Karpas-422 (cell line): ENCODE data around the gene CYTH4. TPM values are rescaled to one million over a fixed set of nuclear protein-coding genes. Genes with fewer than 3 reads are reported as not detected.
A peak's percentile ranks its signal among the peaks of the same experiment; 100 is the strongest.

Experiments used
- DNase-seq: peaks from one replicate; pipeline ENCODE4 v3.0.0-alpha.2; 2015
- H2AFZ ChIP-seq: fragments of 200-600 bp; sonication (generic); 2 replicates; pipeline ENCODE4 v1.6.1; 2014; ENCODE audit warnings: antibody characterized with exemption, low read length, mixed read lengths
- H3K27ac ChIP-seq: fragments of 200-600 bp; sonication (generic); 2 replicates; pipeline ENCODE4 v1.5.1; 2014; ENCODE audit warnings: mild to moderate bottlenecking, low read length, moderate library complexity
- H3K27me3 ChIP-seq: fragments of 200-600 bp; sonication (generic); 2 replicates; pipeline ENCODE4 v1.6.1; 2014; ENCODE audit warnings: low read length, mixed read lengths
- H3K36me3 ChIP-seq: fragments of 200-600 bp; sonication (generic); 2 replicates; pipeline ENCODE4 v1.6.1; 2014; ENCODE audit warnings: low read length, mixed read lengths; ENCODE audit not compliant: insufficient read depth
- H3K4me1 ChIP-seq: fragments of 200-600 bp; sonication (generic); 2 replicates; pipeline ENCODE4 v1.6.1; 2014; ENCODE audit warnings: mild to moderate bottlenecking, low read length, mixed read lengths
- H3K4me2 ChIP-seq: fragments of 200-600 bp; sonication (generic); 2 replicates; pipeline ENCODE4 v1.6.1; 2014; ENCODE audit warnings: low read length, low read depth, mild to moderate bottlenecking; ENCODE audit not compliant: poor library complexity, severe bottlenecking
- H3K4me3 ChIP-seq: fragments of 200-600 bp; sonication (generic); 2 replicates; pipeline ENCODE4 v1.5.1; 2014; ENCODE audit warnings: mild to moderate bottlenecking, antibody characterized with exemption, low read length, mixed read lengths
- H3K79me2 ChIP-seq: fragments of 200-600 bp; sonication (generic); 2 replicates; pipeline ENCODE4 v1.6.1; 2014; ENCODE audit warnings: mild to moderate bottlenecking, low read length, mixed read lengths
- H3K9ac ChIP-seq: fragments of 200-600 bp; sonication (generic); 2 replicates; pipeline ENCODE4 v1.6.0; 2014; ENCODE audit warnings: low read length
- H3K9me2 ChIP-seq: fragments of 200-600 bp; sonication (generic), shearing (Covaris generic); replicated peaks from 2 replicates; pipeline ENCODE4 v1.6.0; 2014; ENCODE audit warnings: mild to moderate bottlenecking, low read length, moderate library complexity; ENCODE audit not compliant: insufficient read depth
- H3K9me3 ChIP-seq: fragments of 300-700, 200-600 bp; sonication (generic); 2 replicates; pipeline ENCODE4 v1.6.1; 2014; ENCODE audit warnings: low read length, mixed read lengths
- H4K20me1 ChIP-seq: fragments of 200-600 bp; sonication (generic); 2 replicates; pipeline ENCODE4 v1.6.1; 2014; ENCODE audit warnings: mild to moderate bottlenecking, antibody characterized with exemption, low read length, low read depth; ENCODE audit not compliant: insufficient read depth
- total RNA-seq: library from RNA; depleted of rRNA; stranded (reverse); fragments of >200 nt; shearing (Covaris generic); gene quantifications from 2 replicates; pipeline ENCODE4 v1.2.3, GENCODE V29; 2014; ENCODE audit warnings: low replicate concordance

CYTH4 gene
- total RNA-seq, 1 experiment from 2014 or later = 12.6 TPM

DNA sequence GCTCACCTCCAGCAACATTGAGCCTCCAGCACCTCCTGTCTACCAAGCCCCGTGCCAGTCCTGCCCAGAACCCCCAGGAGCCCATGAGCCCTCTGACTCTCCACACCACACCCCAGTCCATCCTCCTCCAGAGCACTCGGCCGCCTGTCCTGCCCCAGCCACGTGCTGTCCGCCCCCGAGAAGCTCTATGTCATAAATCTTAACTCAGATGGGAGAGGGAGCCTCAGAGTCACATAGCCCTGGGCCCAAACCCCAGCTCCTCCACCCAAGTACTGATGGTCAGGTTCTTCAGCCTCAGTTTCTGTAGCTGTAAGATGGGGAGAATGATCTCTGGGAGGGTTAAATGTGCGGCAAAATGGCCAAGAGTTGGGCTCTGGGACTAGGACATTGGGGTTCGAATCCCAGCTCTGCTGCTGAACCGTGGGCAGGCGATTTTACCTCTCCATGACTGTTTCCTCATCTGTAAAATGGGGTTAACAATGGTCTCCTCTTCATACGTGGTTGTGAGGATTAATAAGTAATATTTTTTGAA, 27.8 kb downstream of the CYTH4 start:
- H3K79me2 ChIP-seq = no peaks in the 10 kb centered on the region
- H3K9me2 ChIP-seq = no peaks in the 10 kb centered on the region
- H3K36me3 ChIP-seq = no peaks in the 10 kb centered on the region
- H3K27me3 ChIP-seq = no peaks in the 10 kb centered on the region
- H3K4me2 ChIP-seq = no peak overlapping the region
- no peak overlapping the region for H2AFZ ChIP-seq
- H4K20me1 ChIP-seq = no peaks in the 10 kb centered on the region
- H3K4me1 ChIP-seq = peaks cover 19% of the 10 kb centered on the region; the same call in 1 of the 2 replicates
- H3K27ac ChIP-seq = no peak overlapping the region
- H3K4me3 ChIP-seq = no peak overlapping the region
- no peaks in the 10 kb centered on the region for H3K9me3 ChIP-seq
- H3K9ac ChIP-seq = no peak overlapping the region
- DNase-seq = no peak

DNA sequence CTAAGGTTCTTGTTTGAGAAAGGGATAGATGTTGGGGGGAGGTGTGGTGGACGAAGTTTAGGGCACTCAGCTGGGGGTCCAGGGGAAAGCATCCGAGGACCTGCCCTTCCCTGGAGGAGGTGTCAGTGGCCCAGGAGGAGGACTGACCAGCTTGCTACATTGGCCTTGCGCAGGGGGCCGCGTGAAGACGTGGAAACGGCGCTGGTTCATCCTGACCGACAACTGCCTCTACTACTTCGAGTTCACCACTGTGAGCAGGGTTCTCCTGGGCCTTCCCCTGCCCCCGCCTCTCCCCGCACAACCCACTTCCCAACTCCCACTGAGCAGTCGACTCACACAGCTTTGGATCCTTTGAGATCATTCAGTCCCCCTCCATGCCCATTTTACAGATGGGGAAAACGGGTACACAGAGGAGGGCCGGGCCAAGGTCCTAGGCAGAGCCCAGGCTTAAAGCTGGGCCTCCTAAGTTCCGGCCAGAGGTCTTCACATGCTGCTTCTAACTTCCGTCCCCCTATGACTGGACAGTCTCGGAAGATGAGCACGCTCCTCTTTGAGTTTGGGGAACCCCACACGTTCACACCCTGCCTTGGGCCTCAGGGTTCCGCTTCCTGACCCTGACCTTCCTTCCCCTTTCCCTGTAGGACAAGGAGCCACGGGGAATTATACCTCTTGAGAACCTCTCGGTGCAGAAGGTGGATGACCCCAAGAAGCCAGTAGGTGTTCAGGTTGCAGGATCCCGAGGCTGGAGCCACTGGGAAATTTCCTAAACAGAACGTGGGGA, 28.7 kb downstream of the CYTH4 start:
- Histone ChIP-seq H3K79me2 (no peaks in the 10 kb centered on the region), H3K9me3 (no peaks in the 10 kb centered on the region), H3K27me3 (no peaks in the 10 kb centered on the region), H2AFZ (no peak overlapping the region), H4K20me1 (no peaks in the 10 kb centered on the region), H3K9me2 (no peaks in the 10 kb centered on the region), H3K4me2 (no peak overlapping the region), H3K27ac (no peak overlapping the region), H3K4me3 (no peak overlapping the region), H3K9ac (no peak overlapping the region), H3K4me1 (peaks cover 19% of the 10 kb centered on the region; the same call in 1 of the 2 replicates), H3K36me3 (no peaks in the 10 kb centered on the region)
- DNase-seq = no peak

DNA sequence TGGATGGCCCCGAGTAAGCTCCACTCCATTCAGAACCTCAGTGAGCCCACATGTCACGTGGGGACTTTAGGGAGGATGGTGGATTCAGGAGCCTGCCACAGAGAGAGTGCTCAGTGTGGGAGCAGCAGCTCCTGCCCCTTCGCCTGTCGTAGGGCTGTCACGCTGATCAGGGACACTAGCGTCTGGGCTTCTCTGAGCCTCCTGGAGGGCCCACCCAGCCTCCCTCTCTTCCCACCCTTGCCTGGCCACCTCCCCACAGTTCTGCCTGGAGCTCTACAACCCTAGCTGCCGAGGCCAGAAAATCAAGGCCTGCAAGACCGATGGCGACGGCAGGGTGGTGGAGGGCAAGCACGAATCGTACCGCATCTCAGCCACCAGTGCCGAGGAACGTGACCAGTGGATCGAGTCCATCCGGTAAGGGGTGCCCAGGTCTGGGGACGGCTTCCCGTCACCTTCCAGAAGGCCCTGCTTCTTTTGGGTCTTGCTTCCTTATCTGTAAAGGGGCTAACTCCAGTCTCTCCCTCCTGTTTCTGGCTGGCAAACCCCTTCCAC, 29.5 kb downstream of the CYTH4 start:
- Histone ChIP-seq H2AFZ (no peak overlapping the region), H3K9me2 (no peaks in the 10 kb centered on the region), H3K4me1 (peaks cover 17% of the 10 kb centered on the region; the same call in 1 of the 2 replicates), H4K20me1 (no peaks in the 10 kb centered on the region), H3K9me3 (no peaks in the 10 kb centered on the region), H3K27ac (no peak overlapping the region), H3K9ac (no peak overlapping the region), H3K79me2 (no peaks in the 10 kb centered on the region), H3K27me3 (no peaks in the 10 kb centered on the region), H3K36me3 (no peaks in the 10 kb centered on the region), H3K4me3 (no peak overlapping the region), H3K4me2 (no peak overlapping the region)
- DNase-seq = no peak

DNA sequence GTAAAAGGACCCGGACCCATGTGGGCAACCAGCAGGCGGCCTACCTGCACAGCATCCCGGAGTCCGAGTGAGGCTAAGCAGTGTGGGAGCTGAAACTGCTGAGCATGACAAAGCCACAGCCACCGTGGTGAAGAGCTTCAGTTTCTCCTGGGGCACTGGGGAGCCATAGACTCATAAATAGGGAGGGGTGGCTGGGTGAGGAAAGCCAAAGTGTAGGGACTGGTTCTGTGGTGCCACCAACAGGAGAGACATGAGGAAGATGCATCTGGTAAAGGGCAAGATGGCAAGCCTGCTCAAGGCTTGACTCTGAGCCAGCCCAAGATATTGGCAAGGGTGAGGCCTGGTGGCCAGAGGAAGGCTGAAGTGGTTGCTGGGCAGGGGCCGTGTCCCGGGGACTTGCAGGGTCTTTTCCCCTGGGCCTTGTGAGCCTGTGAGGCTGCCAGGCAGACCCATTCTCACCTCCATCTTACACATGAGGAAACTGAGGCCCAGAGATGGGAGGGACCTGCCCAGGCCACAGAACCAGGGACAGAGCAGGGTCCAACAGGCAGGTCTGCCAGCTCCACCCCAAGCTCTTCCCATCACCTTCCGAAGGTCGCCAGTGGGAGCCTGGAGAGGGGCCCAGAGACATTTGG, 30.4 kb downstream of the CYTH4 start:
- H3K79me2 ChIP-seq = no peaks in the 10 kb centered on the region
- H3K4me3 ChIP-seq = no peak overlapping the region
- no peaks in the 10 kb centered on the region for H3K36me3 ChIP-seq
- H4K20me1 ChIP-seq = no peaks in the 10 kb centered on the region
- H3K27ac ChIP-seq = no peak overlapping the region
- H3K9ac ChIP-seq = no peak overlapping the region
- H3K27me3 ChIP-seq = no peaks in the 10 kb centered on the region
- H3K9me2 ChIP-seq = no peaks in the 10 kb centered on the region
- no peak overlapping the region for H3K4me2 ChIP-seq
- peaks cover 10% of the 10 kb centered on the region; the same call in 1 of the 2 replicates for H3K4me1 ChIP-seq
- H2AFZ ChIP-seq = no peak overlapping the region
- no peaks in the 10 kb centered on the region for H3K9me3 ChIP-seq
- no peak for DNase-seq

DNA sequence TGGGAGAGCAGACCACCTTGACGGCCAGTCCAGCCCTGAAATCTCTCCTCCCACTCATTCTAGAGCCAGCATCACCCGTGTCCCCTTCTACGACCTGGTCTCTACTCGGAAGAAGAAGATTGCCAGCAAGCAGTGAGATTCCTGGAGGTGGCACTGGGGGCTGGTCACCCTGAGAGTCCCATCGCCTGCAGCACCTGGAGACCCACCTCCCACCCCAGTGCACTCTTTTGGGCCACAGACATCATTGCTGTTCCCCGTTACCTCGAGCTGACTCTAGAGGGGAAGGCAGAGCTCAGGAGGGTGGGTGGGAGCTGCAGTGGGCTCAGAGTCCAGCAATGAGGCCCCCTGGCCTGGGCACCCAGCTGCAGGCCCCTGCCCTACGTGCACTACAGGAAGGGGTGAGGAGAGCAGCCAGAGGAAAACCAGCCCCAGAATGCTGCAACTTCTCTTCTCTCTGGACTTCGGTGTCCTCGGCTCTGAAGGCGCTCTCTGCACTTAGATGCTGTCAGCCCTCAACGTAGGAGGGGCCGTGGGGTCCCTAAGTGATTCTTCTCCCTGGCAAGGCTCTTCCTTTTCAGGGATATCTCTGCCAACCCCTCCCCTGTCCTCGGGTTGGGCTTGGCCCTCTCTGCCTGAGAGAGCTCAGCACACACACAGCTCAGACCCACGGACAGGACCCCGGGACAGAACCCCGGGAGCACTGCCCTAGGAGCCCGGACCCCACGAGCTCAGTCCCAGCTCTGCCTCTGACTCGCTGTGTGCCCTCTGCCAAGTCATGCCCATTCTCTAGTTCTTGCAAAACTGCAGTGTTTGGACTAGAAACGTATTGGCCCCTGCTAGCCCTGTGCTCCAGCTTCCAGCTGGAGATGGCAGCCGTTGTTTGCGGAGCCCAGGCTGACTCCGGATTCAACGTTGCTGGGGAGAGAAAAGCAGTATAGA, 31.3 kb downstream of the CYTH4 start:
- no peak overlapping the region for H3K4me3 ChIP-seq
- no peaks in the 10 kb centered on the region for H3K9me2 ChIP-seq
- no peaks in the 10 kb centered on the region for H4K20me1 ChIP-seq
- H3K4me1 ChIP-seq = peaks cover 5% of the 10 kb centered on the region; the same call in 1 of the 2 replicates
- H3K9me3 ChIP-seq = no peaks in the 10 kb centered on the region
- H3K27ac ChIP-seq = no peak overlapping the region
- no peak overlapping the region for H3K4me2 ChIP-seq
- no peaks in the 10 kb centered on the region for H3K27me3 ChIP-seq
- no peaks in the 10 kb centered on the region for H3K36me3 ChIP-seq
- H3K79me2 ChIP-seq = no peaks in the 10 kb centered on the region
- H3K9ac ChIP-seq = no peak overlapping the region
- no peak overlapping the region for H2AFZ ChIP-seq
- no peak for DNase-seq

DNA sequence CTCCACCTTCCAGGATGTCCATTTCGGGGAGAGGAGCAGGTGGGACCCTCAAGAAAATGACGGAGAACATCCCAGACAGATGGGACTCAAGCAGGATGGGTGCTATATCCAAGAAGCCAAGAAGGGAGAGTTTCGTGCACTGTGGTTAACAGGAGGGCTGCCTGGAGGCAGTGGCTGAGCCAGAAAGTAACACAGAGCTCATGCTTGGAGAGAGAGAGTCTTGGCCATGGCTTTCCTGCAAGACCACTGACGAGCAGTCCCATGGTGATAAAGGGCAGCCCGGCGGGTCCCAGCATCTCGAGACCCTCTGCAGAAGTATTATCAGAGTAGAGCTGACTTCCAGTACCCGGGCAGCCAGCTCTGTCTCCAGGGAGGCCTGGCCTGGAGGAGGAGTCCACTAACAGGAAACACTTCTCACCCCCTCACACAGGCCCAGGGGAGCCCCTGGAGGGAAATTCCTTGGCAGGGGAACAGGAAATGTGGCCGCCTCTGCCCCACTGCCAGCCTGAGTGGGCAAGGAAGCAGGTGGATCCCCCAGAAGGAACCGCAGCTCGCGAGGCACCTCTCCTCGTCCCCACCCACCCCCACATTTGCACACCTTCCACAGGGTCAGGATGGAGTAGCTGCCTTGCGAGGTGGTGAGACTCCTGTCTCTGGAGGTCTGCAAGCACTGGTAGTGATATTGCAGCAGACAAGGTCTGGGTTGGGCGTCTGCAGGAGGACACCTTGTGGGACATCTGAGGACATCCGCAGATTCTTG, 32.2 kb downstream of the CYTH4 start:
- Histone ChIP-seq H2AFZ (no peak overlapping the region), H3K9me2 (no peaks in the 10 kb centered on the region), H3K9me3 (no peaks in the 10 kb centered on the region), H3K4me1 (peaks cover 3% of the 10 kb centered on the region; the same call in 1 of the 2 replicates), H4K20me1 (no peaks in the 10 kb centered on the region), H3K36me3 (no peaks in the 10 kb centered on the region), H3K9ac (no peak overlapping the region), H3K4me2 (no peak overlapping the region), H3K27me3 (no peaks in the 10 kb centered on the region), H3K79me2 (no peaks in the 10 kb centered on the region), H3K27ac (no peak overlapping the region), H3K4me3 (no peak overlapping the region)
- peak; percentile 49 for DNase-seq

DNA sequence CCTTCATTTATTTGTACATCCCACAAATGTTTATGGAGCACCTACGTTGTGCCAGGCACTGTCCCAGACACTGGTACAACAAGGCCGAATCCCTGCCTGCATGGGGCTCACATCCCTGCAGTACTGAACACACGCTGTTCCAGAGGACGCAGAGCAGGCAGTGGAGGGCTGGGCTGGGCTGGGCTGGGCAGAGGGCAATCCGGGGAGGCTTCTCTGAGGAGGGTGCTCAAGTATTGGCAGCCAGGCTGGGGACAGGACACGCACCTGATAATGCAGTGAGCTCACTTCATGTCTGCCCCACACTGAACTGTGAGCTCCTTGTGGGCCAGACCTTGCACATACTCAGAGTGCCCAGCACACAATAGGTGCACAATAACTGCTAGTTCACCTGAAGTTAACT, 34.1 kb downstream of the CYTH4 start:
- H3K27me3 ChIP-seq = no peaks in the 10 kb centered on the region
- H3K4me1 ChIP-seq = no peaks in the 10 kb centered on the region
- no peaks in the 10 kb centered on the region for H4K20me1 ChIP-seq
- H3K79me2 ChIP-seq = no peaks in the 10 kb centered on the region
- no peak overlapping the region for H3K4me2 ChIP-seq
- H2AFZ ChIP-seq = no peak overlapping the region
- no peak overlapping the region for H3K9ac ChIP-seq
- DNase-seq = no peak
- no peak overlapping the region for H3K4me3 ChIP-seq
- H3K9me2 ChIP-seq = no peaks in the 10 kb centered on the region
- no peaks in the 10 kb centered on the region for H3K36me3 ChIP-seq
- H3K27ac ChIP-seq = no peak overlapping the region
- no peaks in the 10 kb centered on the region for H3K9me3 ChIP-seq
